Metanephros (tissue), 1 donor: ENCODE data around the gene OR5A2. TPM values are rescaled to one million over a fixed set of nuclear protein-coding genes. Genes with fewer than 3 reads are reported as not detected.

Source experiments
- total RNA-seq: library from RNA; depleted of rRNA; stranded (reverse); fragments of >200 nt; gene quantifications from one replicate; pipeline ENCODE4 v1.2.3, GENCODE V29; 2014

Gene OR5A2
- not detected for total RNA-seq

GRCh38 chr11:59426361-59427067, at the start of gene OR5A2:
Gene OR5A2, minus strand, starts transcription at chr11:59426413. Its CDS starts 3,460 bp downstream, at chr11:59422953.

GRCh38 chr11:59473015-59473414, 46.8 kb upstream of the OR5A2 start, which contains the start of gene OR4D10:
Gene OR4D10, plus strand, starts transcription at chr11:59473315. Its CDS starts 4,115 bp downstream, at chr11:59477430.

GRCh38 chr11:59456661-59457060, 30.4 kb upstream of the OR5A2 start, which contains the start of gene OR4D6:
Gene OR4D6, plus strand, starts transcription at chr11:59456961. Its CDS starts 0 bp downstream, at chr11:59456961.

GRCh38 chr11:59436169-59436568, 10.0 kb upstream of the OR5A2 start, which contains the start of gene OR5A1:
Gene OR5A1, plus strand, starts transcription at chr11:59436469. Its CDS starts 6,700 bp downstream, at chr11:59443169.

Other genes with a start within 250 kb of the OR5A2 start
- gene MPEG1, start 213.5 kb downstream of the OR5A2 start, total RNA-seq = 20.3 TPM
- gene OR5AN1, start 67.5 kb downstream of the OR5A2 start, total RNA-seq = not detected
- gene OR5A1, start 10.1 kb upstream of the OR5A2 start, total RNA-seq = not detected
- gene OR4D6, start 30.5 kb upstream of the OR5A2 start, total RNA-seq = not detected
- gene OR4D10, start 46.9 kb upstream of the OR5A2 start, total RNA-seq = not detected
- gene OR4D11, start 77.2 kb upstream of the OR5A2 start, total RNA-seq = not detected
- not detected for gene OR4D9, start 85.1 kb upstream of the OR5A2 start, total RNA-seq
- gene OSBP, start 189.4 kb upstream of the OR5A2 start, total RNA-seq = 44.6 TPM
- gene PATL1, start 242.6 kb upstream of the OR5A2 start, total RNA-seq = 10.0 TPM